Stomach (tissue), 4 donors: ENCODE data around the gene PEMT.

ENCODE experiments used
- EP300 ChIP-seq: sonication (generic); formaldehyde crosslinking; IDR thresholded peaks from one replicate; pipeline ENCODE4 v1.6.1; 2017; ENCODE audit warnings: antibody characterized with exemption
- POLR2A ChIP-seq, 4 donors: fragments of 450-650 bp; IDR thresholded peaks; one replicate each; pipeline ENCODE4 v1.6.1; 2016; ENCODE audit warnings: antibody characterized with exemption in 4 of 4, control low read depth in 2 of 4, mild to moderate bottlenecking in 1 of 4, moderate library complexity in 1 of 4
- TF ChIP-seq, protein P1 (sequence below), 7 experiments: fragments of 450-650 bp in 4 of 7; fragments of 200-600 bp in 3 of 7; sonication (generic) in 3 of 7; IDR thresholded peaks; one replicate each; pipeline ENCODE4 v1.5.1; 2016 to 2019; ENCODE audit warnings: antibody characterized with exemption in 7 of 7, control low read depth in 2 of 7, mild to moderate bottlenecking in 1 of 7

DNA sequence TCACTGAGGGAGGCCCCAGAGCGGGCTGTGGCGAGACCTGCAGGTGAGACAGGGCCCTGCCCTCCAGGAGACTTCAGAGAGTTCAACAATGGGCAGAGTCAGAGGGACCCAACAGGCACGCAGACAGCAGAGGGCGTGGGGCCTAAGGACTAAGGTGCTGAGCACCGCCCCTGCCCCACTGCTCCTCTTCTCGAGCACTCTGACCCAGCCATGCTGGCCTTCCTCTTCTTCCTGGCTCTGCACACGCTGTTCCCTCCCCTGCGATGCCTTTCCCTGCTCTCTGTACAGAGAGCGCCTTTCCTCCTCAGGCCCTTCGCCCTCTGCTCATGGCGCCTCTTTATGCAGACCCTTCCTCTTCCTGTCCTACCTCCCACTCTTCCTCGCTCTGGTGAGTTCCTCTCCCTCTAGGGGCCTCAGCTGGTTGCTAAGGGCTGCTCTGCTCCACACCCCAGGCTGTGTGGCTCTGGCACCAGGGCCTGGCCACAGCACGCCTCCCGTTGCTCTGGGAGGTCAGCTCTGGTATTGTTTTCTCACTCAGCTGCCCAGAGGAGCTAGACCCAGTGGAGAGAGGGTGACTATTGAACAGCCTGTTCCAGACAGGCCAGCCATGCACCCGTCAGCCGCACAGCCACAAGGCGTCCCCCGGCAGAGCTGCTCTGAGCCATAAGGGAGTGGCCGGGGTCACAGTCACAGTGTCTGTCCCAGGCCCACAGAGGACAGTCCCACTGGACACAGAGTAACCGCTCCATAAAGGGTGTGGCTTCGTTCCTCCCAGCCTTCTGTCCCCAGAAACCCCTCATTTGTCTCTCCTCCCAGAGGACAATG, 81.7 kb downstream of the PEMT start:
- TF ChIP-seq POLR2A (IDR thresholded peaks at IDR 0.05) = no peak
- TF ChIP-seq, protein P1, sequence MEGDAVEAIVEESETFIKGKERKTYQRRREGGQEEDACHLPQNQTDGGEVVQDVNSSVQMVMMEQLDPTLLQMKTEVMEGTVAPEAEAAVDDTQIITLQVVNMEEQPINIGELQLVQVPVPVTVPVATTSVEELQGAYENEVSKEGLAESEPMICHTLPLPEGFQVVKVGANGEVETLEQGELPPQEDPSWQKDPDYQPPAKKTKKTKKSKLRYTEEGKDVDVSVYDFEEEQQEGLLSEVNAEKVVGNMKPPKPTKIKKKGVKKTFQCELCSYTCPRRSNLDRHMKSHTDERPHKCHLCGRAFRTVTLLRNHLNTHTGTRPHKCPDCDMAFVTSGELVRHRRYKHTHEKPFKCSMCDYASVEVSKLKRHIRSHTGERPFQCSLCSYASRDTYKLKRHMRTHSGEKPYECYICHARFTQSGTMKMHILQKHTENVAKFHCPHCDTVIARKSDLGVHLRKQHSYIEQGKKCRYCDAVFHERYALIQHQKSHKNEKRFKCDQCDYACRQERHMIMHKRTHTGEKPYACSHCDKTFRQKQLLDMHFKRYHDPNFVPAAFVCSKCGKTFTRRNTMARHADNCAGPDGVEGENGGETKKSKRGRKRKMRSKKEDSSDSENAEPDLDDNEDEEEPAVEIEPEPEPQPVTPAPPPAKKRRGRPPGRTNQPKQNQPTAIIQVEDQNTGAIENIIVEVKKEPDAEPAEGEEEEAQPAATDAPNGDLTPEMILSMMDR (IDR thresholded peaks at IDR 0.05) = no peak
- TF ChIP-seq EP300 = no peak
